MM.1S (cell line): Measurements from ENCODE around the gene GH1.

ENCODE experiments used
- EZH2 ChIP-seq: fragments of 300-600 bp; sonication (generic); optimal IDR thresholded peaks from 2 replicates; pipeline ENCODE3; 2017; ENCODE audit warnings: low read depth, mild to moderate bottlenecking, antibody characterized with exemption, low read length, mixed read lengths
- TF ChIP-seq, protein P1 (sequence below): fragments of 300-600 bp; sonication (generic); IDR thresholded peaks from 2 replicates; pipeline ENCODE4 v1.5.1; 2016; ENCODE audit warnings: antibody characterized with exemption, low read length, mixed read lengths

- no peak for TF ChIP-seq EZH2
- TF ChIP-seq, protein P1, sequence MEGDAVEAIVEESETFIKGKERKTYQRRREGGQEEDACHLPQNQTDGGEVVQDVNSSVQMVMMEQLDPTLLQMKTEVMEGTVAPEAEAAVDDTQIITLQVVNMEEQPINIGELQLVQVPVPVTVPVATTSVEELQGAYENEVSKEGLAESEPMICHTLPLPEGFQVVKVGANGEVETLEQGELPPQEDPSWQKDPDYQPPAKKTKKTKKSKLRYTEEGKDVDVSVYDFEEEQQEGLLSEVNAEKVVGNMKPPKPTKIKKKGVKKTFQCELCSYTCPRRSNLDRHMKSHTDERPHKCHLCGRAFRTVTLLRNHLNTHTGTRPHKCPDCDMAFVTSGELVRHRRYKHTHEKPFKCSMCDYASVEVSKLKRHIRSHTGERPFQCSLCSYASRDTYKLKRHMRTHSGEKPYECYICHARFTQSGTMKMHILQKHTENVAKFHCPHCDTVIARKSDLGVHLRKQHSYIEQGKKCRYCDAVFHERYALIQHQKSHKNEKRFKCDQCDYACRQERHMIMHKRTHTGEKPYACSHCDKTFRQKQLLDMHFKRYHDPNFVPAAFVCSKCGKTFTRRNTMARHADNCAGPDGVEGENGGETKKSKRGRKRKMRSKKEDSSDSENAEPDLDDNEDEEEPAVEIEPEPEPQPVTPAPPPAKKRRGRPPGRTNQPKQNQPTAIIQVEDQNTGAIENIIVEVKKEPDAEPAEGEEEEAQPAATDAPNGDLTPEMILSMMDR = no peak
Measured at GRCh38 chr17:63944736-63945499, 26.3 kb upstream of the GH1 start.
